HepG2 (cell line): ENCODE data around the gene GNL1. TPM values are rescaled to one million over a fixed set of nuclear protein-coding genes. Genes with fewer than 3 reads are reported as not detected.
A peak's percentile ranks its signal among the peaks of the same experiment; 100 is the strongest.

ENCODE experiments used
- CBFB ChIP-seq: sonication (generic); formaldehyde crosslinking; IDR thresholded peaks from 2 replicates; pipeline ENCODE4 v1.4.0; 2020; ENCODE audit warnings: missing genetic modification reagents
- CHD4 ChIP-seq: fragments of 200-600 bp; sonication (generic); IDR thresholded peaks from 2 replicates; pipeline ENCODE4 v1.7.0; 2017; ENCODE audit warnings: mild to moderate bottlenecking, low read length, borderline replicate concordance
- FOXM1 ChIP-seq: sonication (generic); formaldehyde crosslinking; IDR thresholded peaks from 2 replicates; pipeline ENCODE4 v1.5.0; 2020; ENCODE audit warnings: missing genetic modification reagents
- HNF4G ChIP-seq, 2 experiments: sonication (generic) in 1 of 2; formaldehyde crosslinking in 1 of 2; IDR thresholded peaks; 2 replicates each; pipeline versions ENCODE4 v1.4.0 to v1.6.1; 2011 to 2020; ENCODE audit warnings: borderline replicate concordance in 2 of 2, low read depth in 2 of 2, mild to moderate bottlenecking in 2 of 2, low read length in 1 of 2, missing genetic modification reagents in 1 of 2, moderate library complexity in 1 of 2
- MED13 ChIP-seq: sonication (generic); formaldehyde crosslinking; IDR thresholded peaks from 2 replicates; pipeline ENCODE4 v1.5.0; 2020; ENCODE audit warnings: missing genetic modification reagents
- MEIS2 ChIP-seq: sonication (generic); formaldehyde crosslinking; IDR thresholded peaks from 2 replicates; pipeline ENCODE4 v1.9.0; 2021; ENCODE audit warnings: mild to moderate bottlenecking, missing genetic modification reagents
- MYNN ChIP-seq: sonication (generic); formaldehyde crosslinking; IDR thresholded peaks from 2 replicates; pipeline ENCODE4 v1.4.0; 2020; ENCODE audit warnings: mild to moderate bottlenecking, low read depth, missing genetic modification reagents
- PAWR ChIP-seq: sonication (generic); formaldehyde crosslinking; IDR thresholded peaks from 2 replicates; pipeline ENCODE4 v1.4.0; 2020; ENCODE audit warnings: missing genetic modification reagents, mild to moderate bottlenecking, borderline replicate concordance
- REPIN1 ChIP-seq: sonication (generic); formaldehyde crosslinking; IDR thresholded peaks from 2 replicates; pipeline ENCODE4 v1.8.0; 2022; ENCODE audit warnings: missing genetic modification reagents, low read depth, mild to moderate bottlenecking, borderline replicate concordance
- SALL1 ChIP-seq: sonication (generic); formaldehyde crosslinking; IDR thresholded peaks from 2 replicates; pipeline ENCODE4 v1.8.0; 2022; ENCODE audit warnings: mild to moderate bottlenecking, missing genetic modification reagents
- SMARCE1 ChIP-seq: fragments of 450-650 bp; IDR thresholded peaks from 2 replicates; pipeline ENCODE4 v1.6.1; 2017; ENCODE audit warnings: borderline replicate concordance
- TBX3 ChIP-seq: fragments of 450-650 bp; IDR thresholded peaks from 2 replicates; pipeline ENCODE4 v1.6.1; 2017; ENCODE audit warnings: antibody characterized with exemption, mild to moderate bottlenecking, inconsistent platforms, borderline replicate concordance
- TSC22D2 ChIP-seq: sonication (generic); formaldehyde crosslinking; IDR thresholded peaks from 2 replicates; pipeline ENCODE4 v1.5.1; 2020; ENCODE audit warnings: missing genetic modification reagents, mild to moderate bottlenecking, borderline replicate concordance
- ZBTB1 ChIP-seq: sonication (generic); formaldehyde crosslinking; IDR thresholded peaks from 2 replicates; pipeline ENCODE4 v1.4.0; 2020; ENCODE audit warnings: missing genetic modification reagents, borderline replicate concordance
- ZNF350 ChIP-seq: sonication (generic); formaldehyde crosslinking; IDR thresholded peaks from 2 replicates; pipeline ENCODE4 v1.4.0; 2020; ENCODE audit warnings: mild to moderate bottlenecking, low read depth, missing genetic modification reagents, borderline replicate concordance
- ZNF703 ChIP-seq: sonication (generic); formaldehyde crosslinking; IDR thresholded peaks from 2 replicates; pipeline ENCODE4 v1.5.1; 2020; ENCODE audit warnings: missing genetic modification reagents, mild to moderate bottlenecking, moderate library complexity, borderline replicate concordance
- ZNF772 ChIP-seq: sonication (generic); formaldehyde crosslinking; IDR thresholded peaks from 2 replicates; pipeline ENCODE4 v1.5.0; 2020; ENCODE audit warnings: mild to moderate bottlenecking, missing genetic modification reagents
- polyA plus RNA-seq, 8 experiments: library from polyadenylated mRNA; depleted of rRNA in 3 of 8; stranded (reverse) in 7 of 8; unstranded in 1 of 8; fragments of >200 nt; fragmentation: Illumina TruSeq in 4 of 8; extraction: Trizol in 4 of 8; gene quantifications; 2 replicates each; pipeline versions ENCODE4 v1.2.1 to v1.2.3, GENCODE V29; 2011 to 2016; ENCODE audit warnings: low read depth in 4 of 8, missing spikeins in 1 of 8, mixed read lengths in 1 of 8; ENCODE audit not compliant: insufficient read depth in 1 of 8
- total RNA-seq, 5 experiments: library from RNA; depleted of rRNA; stranded (reverse); fragments of >200 nt; fragmentation: Illumina TruSeq; extraction: Trizol; gene quantifications; 2 replicates each; pipeline ENCODE4 v1.2.3, GENCODE V29; 2016; ENCODE audit warnings: low read depth in 1 of 5
- TF ChIP-seq, protein P1 (sequence below): sonication (generic); formaldehyde crosslinking; IDR thresholded peaks from 2 replicates; pipeline ENCODE4 v1.4.0; 2020; ENCODE audit warnings: missing genetic modification reagents
- TF ChIP-seq, protein P2 (sequence below): sonication (generic); formaldehyde crosslinking; IDR thresholded peaks from 2 replicates; pipeline ENCODE4 v1.5.0; 2020; ENCODE audit warnings: missing genetic modification reagents, mild to moderate bottlenecking, borderline replicate concordance
- TF ChIP-seq, protein P3 (sequence below): sonication (generic); formaldehyde crosslinking; conservative IDR thresholded peaks from 2 replicates; pipeline ENCODE4 v1.4.0; 2020; ENCODE audit warnings: missing genetic modification reagents
- TF ChIP-seq, protein P4 (sequence below): sonication (generic); formaldehyde crosslinking; IDR thresholded peaks from 2 replicates; pipeline ENCODE4 v1.8.0; 2023; ENCODE audit warnings: mild to moderate bottlenecking, missing genetic modification reagents

The GNL1 gene
- total and polyA plus RNA-seq, 2 of the 13 experiments (the other 11 are each of a cell fraction or from before 2014, with no cell fraction given) = 35.0 to 55.6 TPM

DNA sequence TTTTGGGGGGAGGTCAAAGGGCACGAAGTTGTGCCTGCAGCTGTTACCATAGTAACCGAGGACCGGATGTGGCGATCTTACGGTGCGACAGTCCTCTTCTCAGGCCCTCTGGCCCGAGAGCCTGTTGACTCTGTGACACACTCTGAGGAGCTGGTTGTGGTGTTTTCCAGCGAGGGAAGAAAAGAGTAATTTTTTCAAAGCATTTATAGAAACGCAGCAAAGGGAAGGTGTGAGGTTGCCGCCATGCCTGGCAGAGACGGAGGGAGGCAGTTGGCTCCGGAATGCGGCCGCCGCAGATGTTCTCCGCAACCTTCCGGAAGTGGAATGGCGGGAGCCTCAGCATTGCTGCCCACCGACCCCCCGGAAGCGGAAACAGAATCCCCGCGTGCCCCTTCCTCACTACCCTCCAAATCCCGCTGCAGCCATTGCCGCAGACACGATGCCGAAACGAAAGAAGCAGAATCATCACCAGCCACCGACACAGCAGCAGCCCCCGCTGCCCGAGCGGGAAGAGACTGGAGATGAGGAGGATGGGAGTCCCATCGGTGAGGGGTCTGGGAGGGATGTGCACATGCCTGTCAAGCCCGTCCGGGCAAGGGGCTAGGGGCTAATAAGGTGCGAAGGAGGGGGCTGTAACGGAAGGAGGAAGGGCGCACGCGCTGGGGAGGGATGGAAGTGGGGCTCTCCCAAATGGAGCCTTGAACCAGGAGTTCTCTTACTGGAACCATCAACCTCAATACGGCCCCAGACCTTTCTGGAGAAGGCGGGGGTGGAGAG is 805 bp upstream of the GNL1 start, which contains the start of gene PRR3 (continued):
- TF ChIP-seq REPIN1 (CRISPR knock-in tag) = peak; percentile 97
- no peak; the same call in 1 of the 2 replicates for TF ChIP-seq TBX3
- TF ChIP-seq, protein P1, sequence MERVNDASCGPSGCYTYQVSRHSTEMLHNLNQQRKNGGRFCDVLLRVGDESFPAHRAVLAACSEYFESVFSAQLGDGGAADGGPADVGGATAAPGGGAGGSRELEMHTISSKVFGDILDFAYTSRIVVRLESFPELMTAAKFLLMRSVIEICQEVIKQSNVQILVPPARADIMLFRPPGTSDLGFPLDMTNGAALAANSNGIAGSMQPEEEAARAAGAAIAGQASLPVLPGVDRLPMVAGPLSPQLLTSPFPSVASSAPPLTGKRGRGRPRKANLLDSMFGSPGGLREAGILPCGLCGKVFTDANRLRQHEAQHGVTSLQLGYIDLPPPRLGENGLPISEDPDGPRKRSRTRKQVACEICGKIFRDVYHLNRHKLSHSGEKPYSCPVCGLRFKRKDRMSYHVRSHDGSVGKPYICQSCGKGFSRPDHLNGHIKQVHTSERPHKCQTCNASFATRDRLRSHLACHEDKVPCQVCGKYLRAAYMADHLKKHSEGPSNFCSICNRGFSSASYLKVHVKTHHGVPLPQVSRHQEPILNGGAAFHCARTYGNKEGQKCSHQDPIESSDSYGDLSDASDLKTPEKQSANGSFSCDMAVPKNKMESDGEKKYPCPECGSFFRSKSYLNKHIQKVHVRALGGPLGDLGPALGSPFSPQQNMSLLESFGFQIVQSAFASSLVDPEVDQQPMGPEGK (CRISPR knock-in tag) = peak; percentile 86
- TF ChIP-seq ZNF703 = peak; percentile 92
- TF ChIP-seq ZNF350 (CRISPR knock-in tag) = peak; percentile 89; the same call in 1 of the 2 replicates
- TF ChIP-seq TSC22D2 (CRISPR knock-in tag) = peak; percentile 43; the same call in 1 of the 2 replicates
- peak; percentile 57; the same call in 1 of the 2 replicates for TF ChIP-seq HNF4G (IDR thresholded peaks at IDR 0.05; ENCODE audit: borderline replicate concordance, low read depth, low read length)
- no peak for TF ChIP-seq HNF4G (CRISPR knock-in tag; IDR thresholded peaks at IDR 0.05; ENCODE audit: borderline replicate concordance, low read depth)
- TF ChIP-seq SALL1 = peak; percentile 91; the same call in 1 of the 2 replicates
- TF ChIP-seq, protein P2, sequence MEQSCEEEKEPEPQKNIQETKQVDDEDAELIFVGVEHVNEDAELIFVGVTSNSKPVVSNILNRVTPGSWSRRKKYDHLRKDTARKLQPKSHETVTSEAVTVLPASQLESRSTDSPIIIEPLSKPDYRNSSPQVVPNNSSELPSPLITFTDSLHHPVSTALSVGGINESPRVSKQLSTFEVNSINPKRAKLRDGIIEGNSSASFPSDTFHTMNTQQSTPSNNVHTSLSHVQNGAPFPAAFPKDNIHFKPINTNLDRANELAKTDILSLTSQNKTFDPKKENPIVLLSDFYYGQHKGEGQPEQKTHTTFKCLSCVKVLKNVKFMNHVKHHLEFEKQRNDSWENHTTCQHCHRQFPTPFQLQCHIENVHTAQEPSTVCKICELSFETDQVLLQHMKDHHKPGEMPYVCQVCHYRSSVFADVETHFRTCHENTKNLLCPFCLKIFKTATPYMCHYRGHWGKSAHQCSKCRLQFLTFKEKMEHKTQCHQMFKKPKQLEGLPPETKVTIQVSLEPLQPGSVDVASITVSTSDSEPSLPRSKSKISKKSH (CRISPR knock-in tag) = peak; percentile 98; the same call in 1 of the 2 replicates
- TF ChIP-seq PAWR (CRISPR knock-in tag) = peak; percentile 82; the same call in 1 of the 2 replicates
- TF ChIP-seq, protein P3, sequence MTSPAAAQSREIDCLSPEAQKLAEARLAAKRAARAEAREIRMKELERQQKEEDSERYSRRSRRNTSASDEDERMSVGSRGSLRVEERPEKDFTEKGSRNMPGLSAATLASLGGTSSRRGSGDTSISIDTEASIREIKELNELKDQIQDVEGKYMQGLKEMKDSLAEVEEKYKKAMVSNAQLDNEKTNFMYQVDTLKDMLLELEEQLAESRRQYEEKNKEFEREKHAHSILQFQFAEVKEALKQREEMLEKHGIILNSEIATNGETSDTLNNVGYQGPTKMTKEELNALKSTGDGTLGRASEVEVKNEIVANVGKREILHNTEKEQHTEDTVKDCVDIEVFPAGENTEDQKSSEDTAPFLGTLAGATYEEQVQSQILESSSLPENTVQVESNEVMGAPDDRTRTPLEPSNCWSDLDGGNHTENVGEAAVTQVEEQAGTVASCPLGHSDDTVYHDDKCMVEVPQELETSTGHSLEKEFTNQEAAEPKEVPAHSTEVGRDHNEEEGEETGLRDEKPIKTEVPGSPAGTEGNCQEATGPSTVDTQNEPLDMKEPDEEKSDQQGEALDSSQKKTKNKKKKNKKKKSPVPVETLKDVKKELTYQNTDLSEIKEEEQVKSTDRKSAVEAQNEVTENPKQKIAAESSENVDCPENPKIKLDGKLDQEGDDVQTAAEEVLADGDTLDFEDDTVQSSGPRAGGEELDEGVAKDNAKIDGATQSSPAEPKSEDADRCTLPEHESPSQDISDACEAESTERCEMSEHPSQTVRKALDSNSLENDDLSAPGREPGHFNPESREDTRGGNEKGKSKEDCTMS (CRISPR knock-in tag) = no peak
- TF ChIP-seq MEIS2 (CRISPR knock-in tag) = no peak
- TF ChIP-seq CHD4 = no peak
- no peak; the same call in none of the 2 replicates for TF ChIP-seq MYNN (CRISPR knock-in tag)
- TF ChIP-seq MED13 = peak; percentile 41
- TF ChIP-seq ZNF772 (CRISPR knock-in tag) = peak; percentile 92; the same call in 1 of the 2 replicates
- no peak for TF ChIP-seq FOXM1 (CRISPR knock-in tag)
- TF ChIP-seq CBFB = no peak
- TF ChIP-seq SMARCE1 = no peak
- TF ChIP-seq, protein P4, sequence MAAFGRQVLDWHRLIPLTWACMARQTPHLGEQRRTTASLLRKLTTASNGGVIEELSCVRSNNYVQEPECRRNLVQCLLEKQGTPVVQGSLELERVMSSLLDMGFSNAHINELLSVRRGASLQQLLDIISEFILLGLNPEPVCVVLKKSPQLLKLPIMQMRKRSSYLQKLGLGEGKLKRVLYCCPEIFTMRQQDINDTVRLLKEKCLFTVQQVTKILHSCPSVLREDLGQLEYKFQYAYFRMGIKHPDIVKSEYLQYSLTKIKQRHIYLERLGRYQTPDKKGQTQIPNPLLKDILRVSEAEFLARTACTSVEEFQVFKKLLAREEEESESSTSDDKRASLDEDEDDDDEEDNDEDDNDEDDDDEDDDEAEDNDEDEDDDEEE = peak; percentile 95
- TF ChIP-seq ZBTB1 = peak; percentile 20; the same call in 1 of the 2 replicates
